Measurements from ENCODE around the gene SYCN.
"Not testable (repeated sequence)": the region's sequence is repeated elsewhere in the genome, so short reads cannot be mapped to it uniquely, and the experiment has no call there.

- TF ChIP-seq CTCF, POLR2A (IDR thresholded peaks at IDR 0.05): not testable (repeated sequence)
Observed at GRCh38 chr19:39244410-39245100, 40.5 kb upstream of the SYCN start, which contains the start of gene IFNL3.
